Stomach (tissue), 9 donors: Measurements from ENCODE around the gene FRMPD2. TPM values are rescaled to one million over a fixed set of nuclear protein-coding genes. Genes with fewer than 3 reads are reported as not detected.
A peak's percentile ranks its signal among the peaks of the same experiment; 100 is the strongest.

Source experiments
- DNase-seq, 2 donors: peaks; one replicate each; pipeline versions ENCODE4 v3.0.0 to v3.0.0-alpha.2; 2013 to 2019
- H3K27ac ChIP-seq, 5 donors: fragments of 200-600 bp in 4 of 5; sonication (generic) in 4 of 5; one replicate each; pipeline ENCODE4 v1.5.1; 2013 to 2019; ENCODE audit warnings: mild to moderate bottlenecking in 1 of 5, moderate library complexity in 1 of 5
- H3K27me3 ChIP-seq, 3 donors: fragments of 200-600 bp; sonication (generic); one replicate each; pipeline ENCODE4 v1.5.1; 2017 to 2019; ENCODE audit warnings: mixed run types in 1 of 3
- H3K36me3 ChIP-seq, 4 donors: fragments of 200-600 bp; sonication (generic); 1 replicate in 3 of 4; 2 replicates in 1 of 4; pipeline ENCODE4 v1.5.1; 2016 to 2019
- H3K4me1 ChIP-seq, 4 donors: fragments of 200-600 bp; sonication (generic); one replicate each; pipeline ENCODE4 v1.5.1; 2016 to 2019
- H3K4me3 ChIP-seq, 4 donors: fragments of 200-600 bp; sonication (generic) in 3 of 4; one replicate each; pipeline ENCODE4 v1.5.1; 2016 to 2019; ENCODE audit warnings: mild to moderate bottlenecking in 1 of 4
- H3K9me3 ChIP-seq, 4 donors: fragments of 200-600 bp; sonication (generic); one replicate each; pipeline ENCODE4 v1.5.1; 2016 to 2019
- CTCF ChIP-seq, 7 experiments: fragments of 450-650 bp in 4 of 7; fragments of 200-600 bp in 3 of 7; sonication (generic) in 3 of 7; IDR thresholded peaks; one replicate each; pipeline ENCODE4 v1.5.1; 2016 to 2019; ENCODE audit warnings: antibody characterized with exemption in 7 of 7, control low read depth in 2 of 7, mild to moderate bottlenecking in 1 of 7
- EP300 ChIP-seq: sonication (generic); formaldehyde crosslinking; IDR thresholded peaks from one replicate; pipeline ENCODE4 v1.6.1; 2017; ENCODE audit warnings: antibody characterized with exemption
- POLR2A ChIP-seq, 4 donors: fragments of 450-650 bp; IDR thresholded peaks; one replicate each; pipeline ENCODE4 v1.6.1; 2016; ENCODE audit warnings: antibody characterized with exemption in 4 of 4, control low read depth in 2 of 4, mild to moderate bottlenecking in 1 of 4, moderate library complexity in 1 of 4
- POLR2AphosphoS5 ChIP-seq, 3 donors: sonication (generic); formaldehyde crosslinking; IDR thresholded peaks; one replicate each; pipeline ENCODE4 v1.6.1; 2016; ENCODE audit warnings: antibody characterized with exemption in 3 of 3
- WGBS, 5 donors: extraction: QIAGEN DNeasy Blood & Tissue Kit in 3 of 5; methylation state at CpG; one replicate each; pipeline versions ENCODE4 v1.1.5 to v1.1.7; 2013 to 2018; 5-methylcytosine and 5-hydroxymethylcytosine counted together
- intact Hi-C: fragments of 100-400 bp; cut with DNase I; formaldehyde crosslinking; loops from one replicate; pipeline ENCODE4 v1.15.1; 2023; ENCODE audit warnings: low total_unique reads
- polyA plus RNA-seq, 3 donors: library from polyadenylated mRNA; stranded (reverse); fragments of 200-250 nt; gene quantifications; one replicate each; pipeline ENCODE4 v1.2.3, GENCODE V29; 2013
- total RNA-seq, 5 donors: library from RNA; depleted of rRNA; stranded (reverse); fragments of >200 nt; gene quantifications; one replicate each; pipeline versions ENCODE4 v1.1.0 to v1.2.3, GENCODE V29; 2014 to 2016
- donor health status: healthy with polysubstance abuse.
- donor health status: Bipolar disorder and iron deficiency.
- donor health status: healthy.

Gene FRMPD2
- total and polyA plus RNA-seq, 8 donors: under 0.01 to 0.15 (median 0.03) TPM; not detected in 4

DNA sequence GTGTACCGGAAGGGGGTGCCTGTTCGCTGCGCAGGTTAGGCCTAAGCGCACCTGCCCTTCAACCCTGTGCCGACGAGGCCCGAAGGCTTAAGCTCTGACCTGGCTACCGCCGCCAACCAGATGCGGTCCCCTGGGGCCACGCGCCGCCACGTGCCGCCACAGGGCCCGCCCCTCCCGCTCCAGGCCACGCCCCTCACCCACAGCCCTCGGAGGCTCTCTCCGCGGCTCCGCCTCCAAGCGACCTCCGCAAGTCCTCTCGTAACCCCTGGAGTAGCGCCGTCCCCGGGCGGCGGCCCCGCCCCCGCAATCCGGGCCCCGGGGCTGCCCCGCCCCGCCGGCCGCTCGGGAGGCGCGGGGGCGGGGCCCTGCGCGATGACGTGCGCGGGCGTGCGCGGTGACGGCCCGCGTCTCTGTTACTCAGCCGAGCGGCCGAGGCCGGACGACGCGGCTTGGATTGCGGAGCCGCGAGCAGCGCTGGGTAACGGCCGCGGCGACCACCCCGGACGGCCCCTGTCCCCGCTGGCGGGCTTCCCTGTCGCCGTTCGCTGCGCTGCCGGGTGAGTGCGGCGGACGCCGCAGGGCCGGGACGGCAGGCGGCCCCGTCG lies 31.9 kb upstream of the FRMPD2 start, which contains the start of gene MAPK8:
Gene MAPK8, plus strand, starts transcription at position 413 of the 605 bp plus-strand sequence. CDS start 94,984 bp downstream, outside the sequence.
- peak within 1 kb of the TSS; percentile 96 to 99 (median 98) for H3K27ac ChIP-seq
- TF ChIP-seq POLR2A (IDR thresholded peaks at IDR 0.05) (peak in 1 of 4 donors; percentile 58), POLR2AphosphoS5 (IDR thresholded peaks at IDR 0.05) (peak; percentile 84 to 95 (median 93)), EP300 (no peak)
- peak; percentile 94 to 97 for DNase-seq
- no peaks in the 10 kb centered on the region for H3K9me3 ChIP-seq
- no peaks in the 10 kb centered on the region for H3K27me3 ChIP-seq
- H3K4me1 ChIP-seq: peaks cover 7 to 45% (median 23%) of the 10 kb centered on the region in 4 donors
- intact Hi-C loops: no loop called here
- peak within 1 kb of the TSS; percentile 77 to 91 (median 84) for H3K4me3 ChIP-seq
- H3K36me3 ChIP-seq: no peaks in the 10 kb centered on the region
- 0 to 4% (median 1%) methylated on average over 9 to 86 of the region's 86 CpGs for WGBS, 5 donors

- TF ChIP-seq POLR2AphosphoS5 (IDR thresholded peaks at IDR 0.05) (no peak), EP300 (no peak), POLR2A (IDR thresholded peaks at IDR 0.05) (no peak), CTCF (IDR thresholded peaks at IDR 0.05) (no peak)
- Histone ChIP-seq H3K4me3 (peak overlapping the region; percentile 77 to 91 (median 84)), H3K36me3 (no peaks in the 10 kb centered on the region), H3K9me3 (no peaks in the 10 kb centered on the region), H3K4me1 (peaks cover 7 to 40% (median 22%) of the 10 kb centered on the region in 4 donors), H3K27me3 (no peaks in the 10 kb centered on the region), H3K27ac (peak overlapping the region; percentile 96 to 99 (median 98))
- WGBS, 5 donors: 61 to 71% (median 63%) methylated on average over 9 of the region's 9 CpGs
- DNase-seq: no peak
- intact Hi-C loops: no loop called here
Observed at GRCh38 chr10:48305905-48306264, 31.4 kb upstream of the FRMPD2 start.

DNA sequence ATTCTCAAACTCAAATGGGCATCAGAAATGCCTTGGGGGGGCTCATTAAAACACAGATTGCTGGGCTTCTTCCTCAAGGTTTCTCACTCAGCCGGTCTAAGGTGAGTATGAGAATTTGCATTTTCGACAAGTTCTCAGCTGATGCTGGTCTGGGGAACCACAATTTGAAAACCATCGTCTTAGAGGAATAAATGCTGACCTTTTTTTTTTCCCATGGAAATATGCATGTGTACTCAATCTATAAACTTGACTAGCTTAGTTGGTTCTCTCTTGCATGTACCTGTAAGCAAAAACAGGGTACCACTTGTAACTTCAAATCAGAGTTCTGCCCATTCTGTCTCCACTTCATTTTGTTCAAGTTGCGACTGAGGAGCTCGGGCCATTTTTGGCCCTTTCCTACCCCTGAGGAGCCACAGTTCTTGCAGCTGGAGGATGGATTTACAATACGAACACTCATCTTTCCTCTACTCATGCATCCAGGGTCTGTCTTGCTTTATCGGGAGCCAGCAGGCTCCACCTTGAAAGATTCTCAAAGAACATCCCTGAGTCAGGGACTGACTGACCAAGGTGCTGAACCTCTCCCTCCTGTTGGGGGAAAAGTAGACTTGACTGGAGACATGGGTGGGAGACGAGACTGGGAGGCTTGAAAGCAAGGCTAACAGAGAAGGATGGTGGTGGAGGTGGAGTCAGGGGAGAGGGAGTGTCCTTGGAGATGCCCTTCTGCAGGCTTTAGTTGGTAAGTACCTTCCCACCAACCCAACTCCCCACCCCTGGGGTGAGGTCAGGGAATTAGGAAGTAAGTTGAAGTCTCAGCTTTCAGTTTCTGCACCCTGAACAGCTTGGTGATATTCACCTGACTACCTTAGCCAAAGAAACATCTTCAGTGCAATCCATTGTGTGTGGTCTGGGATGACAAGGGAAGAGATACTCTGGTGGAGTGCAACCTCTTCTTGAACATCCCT lies 28.3 kb upstream of the FRMPD2 start:
- Histone ChIP-seq H3K9me3 (no peaks in the 10 kb centered on the region), H3K4me3 (no peak overlapping the region), H3K36me3 (no peaks in the 10 kb centered on the region), H3K27ac (no peak overlapping the region), H3K4me1 (peaks cover 4 to 13% (median 9%) of the 10 kb centered on the region in 4 donors), H3K27me3 (no peaks in the 10 kb centered on the region)
- TF ChIP-seq POLR2AphosphoS5 (IDR thresholded peaks at IDR 0.05): no peak
- TF ChIP-seq EP300: no peak
- DNase-seq: no peak
- 82 to 92% (median 90%) methylated on average over 8 of the region's 8 CpGs for WGBS, 5 donors
- intact Hi-C loops: no loop called here

DNA sequence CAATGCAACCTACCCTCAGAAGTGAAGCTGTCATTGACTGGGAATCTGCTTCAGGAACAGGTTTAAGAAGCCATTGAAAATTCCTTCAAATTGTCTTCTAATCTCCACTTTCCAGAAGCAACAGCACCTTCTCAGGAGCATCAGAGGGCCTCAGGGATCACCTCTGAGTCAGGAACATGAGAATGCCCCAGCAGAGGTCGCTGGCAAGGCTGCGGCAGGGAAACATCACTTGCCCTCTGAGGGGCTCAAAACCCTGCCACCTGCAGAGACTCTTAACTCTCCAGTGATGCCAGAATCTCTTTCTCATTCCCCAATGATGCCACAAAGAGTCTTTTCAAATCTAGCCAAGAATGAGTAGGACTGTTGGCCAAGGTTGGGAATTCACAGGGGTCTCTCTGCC lies 26.1 kb upstream of the FRMPD2 start:
- no peaks in the 10 kb centered on the region for H3K27me3 ChIP-seq
- no peaks in the 10 kb centered on the region for H3K9me3 ChIP-seq
- TF ChIP-seq POLR2A (IDR thresholded peaks at IDR 0.05) (no peak), EP300 (no peak), CTCF (IDR thresholded peaks at IDR 0.05) (no peak), POLR2AphosphoS5 (IDR thresholded peaks at IDR 0.05) (no peak)
- H3K4me3 ChIP-seq: no peak overlapping the region
- no peak for DNase-seq
- 70 to 83% (median 79%) methylated on average over 1 to 2 of the region's 2 CpGs for WGBS, 5 donors
- no peak overlapping the region for H3K27ac ChIP-seq
- no peaks in the 10 kb centered on the region for H3K4me1 ChIP-seq
- intact Hi-C loops: no loop called here
- H3K36me3 ChIP-seq: no peaks in the 10 kb centered on the region

DNA sequence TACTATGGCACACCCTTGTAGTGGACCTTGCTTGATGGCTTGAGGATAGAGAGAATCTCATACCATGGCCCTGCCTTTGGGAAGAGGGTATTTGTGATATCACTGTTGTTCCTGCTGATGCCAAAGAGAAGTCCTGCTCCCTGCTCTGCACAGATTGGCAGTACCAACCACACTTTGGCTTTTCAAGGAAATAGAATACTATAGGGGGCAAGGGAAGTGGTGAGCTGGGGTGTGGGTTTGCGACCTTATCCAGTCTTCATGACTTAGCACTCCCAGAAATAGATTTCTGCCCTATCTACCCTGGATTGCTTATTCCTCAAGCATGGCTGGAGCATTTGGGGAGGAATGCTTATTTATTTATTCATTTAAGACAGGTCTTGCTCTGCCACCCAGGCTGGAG lies 25.2 kb upstream of the FRMPD2 start:
- TF ChIP-seq EP300: no peak
- no peak for TF ChIP-seq POLR2A (IDR thresholded peaks at IDR 0.05)
- TF ChIP-seq POLR2AphosphoS5 (IDR thresholded peaks at IDR 0.05): no peak
- no peak for TF ChIP-seq CTCF (IDR thresholded peaks at IDR 0.05)
- Histone ChIP-seq H3K4me1 (no peaks in the 10 kb centered on the region), H3K27me3 (no peaks in the 10 kb centered on the region), H3K9me3 (no peaks in the 10 kb centered on the region), H3K4me3 (no peak overlapping the region), H3K27ac (no peak overlapping the region), H3K36me3 (no peaks in the 10 kb centered on the region)
- no peak for DNase-seq
- 0 to 87% (median 64%) methylated on average over 1 of the region's 1 CpG for WGBS, 5 donors
- intact Hi-C loops: no loop called here
